Measurements from ENCODE around the gene IGF1R.

DNA sequence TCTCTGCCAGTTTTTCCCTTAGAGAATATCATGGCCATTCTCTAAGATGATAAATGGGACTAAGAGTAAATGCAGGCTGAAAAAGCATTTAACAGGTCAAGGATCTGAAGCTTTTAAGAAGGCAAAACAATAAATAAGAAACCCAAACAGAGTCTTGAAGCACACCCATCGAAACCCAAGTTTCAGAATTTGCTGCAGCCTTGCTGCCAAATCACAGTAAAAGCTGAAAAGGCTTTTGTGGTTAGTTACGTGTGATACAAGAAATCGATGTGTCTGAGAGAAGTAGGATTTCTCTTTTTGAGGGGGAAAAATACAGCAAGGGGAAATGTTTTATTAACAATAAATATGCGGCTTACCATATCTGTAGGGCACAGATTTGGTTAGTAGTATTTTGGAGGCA is 92.0 kb downstream of the IGF1R start:
- TF ChIP-seq POLR2A (IDR thresholded peaks at IDR 0.05; ENCODE audit: low read depth, low read length) (no peak), JUN (IDR thresholded peaks at IDR 0.05; ENCODE audit: borderline replicate concordance, insufficient read depth, insufficient read length, low read depth) (no peak), POLR2AphosphoS5 (IDR thresholded peaks at IDR 0.05; ENCODE audit: insufficient read depth, low read depth, low read length) (no peak), FOS (IDR thresholded peaks at IDR 0.05; ENCODE audit: borderline replicate concordance, insufficient read depth, low read length) (no peak), EZH2 (IDR thresholded peaks at IDR 0.05; ENCODE audit: borderline replicate concordance, low read depth, low read length, severe bottlenecking) (no peak), GATA2 (IDR thresholded peaks at IDR 0.05; ENCODE audit: insufficient read depth, insufficient read length, low read depth, low read length) (no peak), MYC (IDR thresholded peaks at IDR 0.05; ENCODE audit: low read depth, low read length) (no peak)
- TF ChIP-seq, protein P1, sequence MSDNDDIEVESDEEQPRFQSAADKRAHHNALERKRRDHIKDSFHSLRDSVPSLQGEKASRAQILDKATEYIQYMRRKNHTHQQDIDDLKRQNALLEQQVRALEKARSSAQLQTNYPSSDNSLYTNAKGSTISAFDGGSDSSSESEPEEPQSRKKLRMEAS (IDR thresholded peaks at IDR 0.05; ENCODE audit: insufficient read depth, insufficient read length) = no peak
- TF ChIP-seq, protein P2, sequence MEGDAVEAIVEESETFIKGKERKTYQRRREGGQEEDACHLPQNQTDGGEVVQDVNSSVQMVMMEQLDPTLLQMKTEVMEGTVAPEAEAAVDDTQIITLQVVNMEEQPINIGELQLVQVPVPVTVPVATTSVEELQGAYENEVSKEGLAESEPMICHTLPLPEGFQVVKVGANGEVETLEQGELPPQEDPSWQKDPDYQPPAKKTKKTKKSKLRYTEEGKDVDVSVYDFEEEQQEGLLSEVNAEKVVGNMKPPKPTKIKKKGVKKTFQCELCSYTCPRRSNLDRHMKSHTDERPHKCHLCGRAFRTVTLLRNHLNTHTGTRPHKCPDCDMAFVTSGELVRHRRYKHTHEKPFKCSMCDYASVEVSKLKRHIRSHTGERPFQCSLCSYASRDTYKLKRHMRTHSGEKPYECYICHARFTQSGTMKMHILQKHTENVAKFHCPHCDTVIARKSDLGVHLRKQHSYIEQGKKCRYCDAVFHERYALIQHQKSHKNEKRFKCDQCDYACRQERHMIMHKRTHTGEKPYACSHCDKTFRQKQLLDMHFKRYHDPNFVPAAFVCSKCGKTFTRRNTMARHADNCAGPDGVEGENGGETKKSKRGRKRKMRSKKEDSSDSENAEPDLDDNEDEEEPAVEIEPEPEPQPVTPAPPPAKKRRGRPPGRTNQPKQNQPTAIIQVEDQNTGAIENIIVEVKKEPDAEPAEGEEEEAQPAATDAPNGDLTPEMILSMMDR (IDR thresholded peaks at IDR 0.05; ENCODE audit: extremely low read depth in 1 of 2, insufficient read depth in 1 of 2, low read depth in 1 of 2, low read length in 2 of 2) = no peak
